Smooth muscle cell (in vitro differentiated cells): ENCODE results near the gene RAD51C. TPM values are rescaled to one million over a fixed set of nuclear protein-coding genes. Genes with fewer than 3 reads are reported as not detected.

Source experiments
- DNase-seq: peaks from one replicate; lab custom pipeline; 2025; ENCODE audit not compliant: unreplicated experiment; lab: John Stamatoyannopoulos, UW
- H2AFZ ChIP-seq: fragments of 200-600 bp; sonication (generic); 2 replicates; pipeline ENCODE4 v1.6.0; 2016; ENCODE audit warnings: antibody characterized with exemption, low read depth, mild to moderate bottlenecking
- H3F3A ChIP-seq: fragments of 200-600 bp; sonication (generic); 2 replicates; pipeline ENCODE4 v1.6.0; 2017; ENCODE audit warnings: antibody characterized with exemption, low read depth
- H3K27ac ChIP-seq: fragments of 200-600 bp; sonication (generic); 2 replicates; pipeline ENCODE4 v1.5.1; 2016; ENCODE audit warnings: low read depth, mild to moderate bottlenecking
- H3K27me3 ChIP-seq: fragments of 200-600 bp; sonication (generic); 2 replicates; pipeline ENCODE4 v1.6.1; 2016; ENCODE audit warnings: low read depth, mild to moderate bottlenecking
- H3K36me3 ChIP-seq: fragments of 200-600 bp; sonication (generic); 2 replicates; pipeline ENCODE4 v1.5.1; 2016; ENCODE audit warnings: low read depth
- H3K4me1 ChIP-seq: fragments of 200-600 bp; sonication (generic); 2 replicates; pipeline ENCODE4 v1.5.1; 2016; ENCODE audit warnings: low read depth
- H3K4me2 ChIP-seq: fragments of 200-600 bp; sonication (generic); 2 replicates; pipeline ENCODE4 v1.6.0; 2016; ENCODE audit warnings: mild to moderate bottlenecking
- H3K4me3 ChIP-seq: fragments of 200-600 bp; sonication (generic); 2 replicates; pipeline ENCODE4 v1.5.1; 2016; ENCODE audit warnings: mild to moderate bottlenecking
- H3K79me2 ChIP-seq: fragments of 200-600 bp; sonication (generic); 2 replicates; pipeline ENCODE4 v1.6.0; 2016; ENCODE audit warnings: low read depth, mild to moderate bottlenecking
- H3K9ac ChIP-seq: fragments of 200-600 bp; sonication (generic); 2 replicates; pipeline ENCODE4 v1.6.0; 2016; ENCODE audit warnings: low read depth
- H3K9me3 ChIP-seq: fragments of 200-600 bp; sonication (generic); replicated peaks from 2 replicates; pipeline ENCODE4 v1.5.1; 2016; ENCODE audit warnings: low read depth
- H4K20me1 ChIP-seq: fragments of 200-600 bp; sonication (generic); 2 replicates; pipeline ENCODE4 v1.6.0; 2016; ENCODE audit warnings: low read depth
- CTCF ChIP-seq: fragments of 200-600 bp; sonication (generic); IDR thresholded peaks from 2 replicates; pipeline ENCODE4 v1.5.1; 2017; ENCODE audit warnings: borderline replicate concordance, mild to moderate bottlenecking, antibody characterized with exemption; ENCODE audit not compliant: insufficient read depth, poor library complexity, severe bottlenecking
- WGBS: methylation state at CpG from one replicate; pipeline ENCODE4 v1.1.7; 2016; ENCODE audit warnings: low lambda C conversion rate; 5-methylcytosine and 5-hydroxymethylcytosine counted together
- polyA plus RNA-seq: library from polyadenylated mRNA; unstranded; fragments of >200 nt; fragmentation: Nextera tagmentation; extraction: Ambion mirVana; gene quantifications from 2 replicates; pipeline ENCODE4 v1.2.1, GENCODE V29; 2016
- total RNA-seq: library from RNA; depleted of rRNA; stranded (reverse); fragments of >200 nt; gene quantifications from 2 replicates; pipeline ENCODE4 v1.2.3, GENCODE V29; 2014

Gene RAD51C
- total and polyA plus RNA-seq, 2 experiments from 2014 or later, result 20.9 to 27.1 TPM

DNA sequence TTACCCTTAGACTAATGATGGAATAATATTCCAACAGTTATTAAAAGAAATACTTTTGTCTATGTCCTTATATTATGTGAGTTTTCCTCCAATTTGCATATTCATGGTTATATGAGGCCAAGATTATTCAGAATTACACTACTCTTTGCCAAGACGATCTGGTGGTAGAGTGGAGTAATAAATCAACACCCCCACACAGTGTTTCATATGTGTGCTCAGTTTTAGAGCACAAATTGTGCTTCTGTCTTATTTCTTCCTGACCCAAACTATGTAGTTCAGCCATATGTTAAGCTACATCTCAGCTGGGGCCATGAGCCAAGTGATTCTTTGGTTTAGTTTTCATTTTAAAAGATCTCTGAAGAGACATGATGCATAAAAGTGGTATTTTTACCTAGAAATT is 36.4 kb downstream of the RAD51C start:
- 30% methylated on average over 1 of the region's 1 CpG for WGBS
- Histone ChIP-seq H3K9ac (no peak overlapping the region), H2AFZ (no peak overlapping the region), H3K27me3 (no peaks in the 10 kb centered on the region), H3K36me3 (no peaks in the 10 kb centered on the region), H3K79me2 (no peaks in the 10 kb centered on the region), H3K27ac (no peak overlapping the region), H3F3A (no peaks in the 10 kb centered on the region), H3K4me1 (no peaks in the 10 kb centered on the region), H3K4me3 (no peak overlapping the region), H3K9me3 (no peaks in the 10 kb centered on the region), H3K4me2 (no peak overlapping the region), H4K20me1 (no peaks in the 10 kb centered on the region)
- TF ChIP-seq CTCF, result no peak
- no peak for DNase-seq

DNA sequence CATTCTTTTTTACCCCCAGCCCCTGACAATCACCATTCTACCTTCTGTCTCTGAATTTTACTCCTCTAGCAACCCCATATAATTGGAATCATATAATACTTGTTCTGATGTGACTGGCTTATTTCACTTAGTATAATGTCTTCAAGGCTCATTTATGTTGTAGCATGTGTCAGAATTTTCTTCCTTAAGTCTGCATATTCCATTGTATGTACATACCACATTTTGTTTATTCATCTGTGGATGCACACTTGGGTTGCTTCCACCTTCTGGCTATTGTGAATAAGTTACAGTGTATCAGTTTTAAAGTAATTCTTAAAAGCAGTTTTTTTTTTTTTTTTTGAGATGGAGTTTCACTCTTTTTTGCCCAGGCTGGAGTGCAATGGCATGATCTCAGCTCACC is 38.5 kb downstream of the RAD51C start:
- no peaks in the 10 kb centered on the region for H3K9me3 ChIP-seq
- no peak overlapping the region for H3K9ac ChIP-seq
- no peaks in the 10 kb centered on the region for H3F3A ChIP-seq
- H3K36me3 ChIP-seq, result no peaks in the 10 kb centered on the region
- H3K4me3 ChIP-seq, result no peak overlapping the region
- no peak for DNase-seq
- H4K20me1 ChIP-seq, result no peaks in the 10 kb centered on the region
- H3K4me1 ChIP-seq, result no peaks in the 10 kb centered on the region
- no peak overlapping the region for H3K4me2 ChIP-seq
- no peak for TF ChIP-seq CTCF
- no peaks in the 10 kb centered on the region for H3K79me2 ChIP-seq
- no peak overlapping the region for H3K27ac ChIP-seq
- H3K27me3 ChIP-seq, result no peaks in the 10 kb centered on the region
- H2AFZ ChIP-seq, result no peak overlapping the region

GRCh38 chr17:58734040-58734439 is 41.6 kb downstream of the RAD51C start:
- Histone ChIP-seq H3K9me3 (no peaks in the 10 kb centered on the region), H3K27me3 (no peaks in the 10 kb centered on the region), H4K20me1 (no peaks in the 10 kb centered on the region), H3K4me1 (no peaks in the 10 kb centered on the region), H3K4me2 (no peak overlapping the region), H3K36me3 (no peaks in the 10 kb centered on the region), H3K4me3 (no peak overlapping the region), H3F3A (no peaks in the 10 kb centered on the region), H2AFZ (no peak overlapping the region), H3K27ac (no peak overlapping the region), H3K9ac (no peak overlapping the region), H3K79me2 (no peaks in the 10 kb centered on the region)
- no peak for DNase-seq
- no peak for TF ChIP-seq CTCF
- WGBS, result 97% methylated on average over 3 of the region's 3 CpGs

GRCh38 chr17:58734811-58735210 is 42.4 kb downstream of the RAD51C start:
- Histone ChIP-seq H3K4me1 (no peaks in the 10 kb centered on the region), H3K9ac (no peak overlapping the region), H3K9me3 (no peaks in the 10 kb centered on the region), H3K4me3 (no peak overlapping the region), H4K20me1 (no peaks in the 10 kb centered on the region), H3K27ac (no peak overlapping the region), H3K4me2 (no peak overlapping the region), H3K36me3 (no peaks in the 10 kb centered on the region), H3F3A (no peaks in the 10 kb centered on the region), H2AFZ (no peak overlapping the region), H3K79me2 (no peaks in the 10 kb centered on the region), H3K27me3 (no peaks in the 10 kb centered on the region)
- DNase-seq, result no peak
- TF ChIP-seq CTCF, result no peak
- 84% methylated on average over 3 of the region's 3 CpGs for WGBS
